H9 (cell line): ENCODE data around the gene DHCR7. TPM values are rescaled to one million over a fixed set of nuclear protein-coding genes. Genes with fewer than 3 reads are reported as not detected.

ENCODE experiments used
- DNase-seq: peaks from one replicate; pipeline ENCODE4 v3.0.0-alpha.2; 2017
- H2AFZ ChIP-seq: one replicate; pipeline ENCODE4 v1.6.1; 2013; ENCODE audit warnings: mild to moderate bottlenecking, low read length, control low read depth, moderate library complexity
- H2AK5ac ChIP-seq: 2 replicates; pipeline ENCODE4 v1.6.1; 2013; ENCODE audit warnings: low read length, control low read depth, mixed read lengths; ENCODE audit not compliant: insufficient read length
- H2BK120ac ChIP-seq: one replicate; pipeline ENCODE4 v1.6.1; 2013; ENCODE audit warnings: low read depth, mild to moderate bottlenecking, low read length, control low read depth, inconsistent platforms; ENCODE audit not compliant: poor library complexity, severe bottlenecking
- H2BK12ac ChIP-seq: 2 replicates; pipeline ENCODE4 v1.6.1; 2013; ENCODE audit warnings: low read length, control low read depth, mixed read lengths, low read depth; ENCODE audit not compliant: insufficient read length
- H2BK15ac ChIP-seq: 2 replicates; pipeline ENCODE4 v1.6.1; 2013; ENCODE audit warnings: low read depth, low read length, control low read depth
- H2BK20ac ChIP-seq: one replicate; pipeline ENCODE4 v1.6.1; 2013; ENCODE audit warnings: low read depth, mild to moderate bottlenecking, low read length, control low read depth, inconsistent platforms; ENCODE audit not compliant: poor library complexity, severe bottlenecking
- H2BK5ac ChIP-seq: 2 replicates; pipeline ENCODE4 v1.6.1; 2013; ENCODE audit warnings: low read length, control low read depth, mixed read lengths; ENCODE audit not compliant: insufficient read length
- H3K14ac ChIP-seq: 2 replicates; pipeline ENCODE4 v1.6.1; 2013; ENCODE audit warnings: low read length, control low read depth; ENCODE audit not compliant: insufficient read depth
- H3K18ac ChIP-seq: 2 replicates; pipeline ENCODE4 v1.6.1; 2013; ENCODE audit warnings: low read depth, mild to moderate bottlenecking, mixed read lengths, low read length, control low read depth; ENCODE audit not compliant: insufficient read length
- H3K23ac ChIP-seq: 2 replicates; pipeline ENCODE4 v1.6.1; 2013; ENCODE audit warnings: low read length, control low read depth, mixed read lengths, low read depth; ENCODE audit not compliant: insufficient read length
- H3K23me2 ChIP-seq: 2 replicates; pipeline ENCODE4 v1.6.1; 2013; ENCODE audit warnings: low read depth, mild to moderate bottlenecking, mixed read lengths, low read length, control low read depth; ENCODE audit not compliant: insufficient read length, poor library complexity, severe bottlenecking
- H3K27ac ChIP-seq: 2 replicates; pipeline ENCODE4 v1.5.1; 2013; ENCODE audit warnings: low read length, control low read depth, mixed read lengths, low read depth; ENCODE audit not compliant: insufficient read length
- H3K27me3 ChIP-seq: 2 replicates; pipeline ENCODE4 v1.6.1; 2013; ENCODE audit warnings: low read length, control low read depth, inconsistent platforms; ENCODE audit not compliant: insufficient read depth
- H3K4ac ChIP-seq: 2 replicates; pipeline ENCODE4 v1.6.1; 2013; ENCODE audit warnings: low read depth, mild to moderate bottlenecking, control low read depth, inconsistent platforms, low read length, moderate library complexity
- H3K4me1 ChIP-seq: 2 replicates; pipeline ENCODE4 v1.6.1; 2013; ENCODE audit warnings: low read length, control low read depth, inconsistent platforms; ENCODE audit not compliant: insufficient read depth
- H3K4me2 ChIP-seq: 2 replicates; pipeline ENCODE4 v1.6.1; 2013; ENCODE audit warnings: low read length, control low read depth, mixed read lengths; ENCODE audit not compliant: insufficient read length, insufficient read depth
- H3K56ac ChIP-seq: 2 replicates; pipeline ENCODE4 v1.6.1; 2013; ENCODE audit warnings: low read depth, mild to moderate bottlenecking, mixed read lengths, low read length, control low read depth; ENCODE audit not compliant: insufficient read length
- H3K79me1 ChIP-seq: 2 replicates; pipeline ENCODE4 v1.6.1; 2013; ENCODE audit warnings: low read depth, mild to moderate bottlenecking, moderate library complexity, low read length, control low read depth, inconsistent platforms; ENCODE audit not compliant: insufficient read depth, poor library complexity, severe bottlenecking
- H3K79me2 ChIP-seq: 2 replicates; pipeline ENCODE4 v1.6.1; 2013; ENCODE audit warnings: low read length, control low read depth, inconsistent platforms; ENCODE audit not compliant: insufficient read depth
- H3K9ac ChIP-seq: 2 replicates; pipeline ENCODE4 v1.6.1; 2013; ENCODE audit warnings: low read length, control low read depth, mixed read lengths; ENCODE audit not compliant: insufficient read length; ENCODE audit errors: extremely low read depth
- H3K9me3 ChIP-seq: one replicate; pipeline ENCODE4 v1.6.1; 2013; ENCODE audit warnings: low read depth, low read length, inconsistent platforms; ENCODE audit not compliant: control insufficient read depth
- H3T11ph ChIP-seq: one replicate; pipeline ENCODE4 v1.6.1; 2013; ENCODE audit warnings: mild to moderate bottlenecking, low read length, control low read depth, inconsistent platforms
- H4K20me1 ChIP-seq: one replicate; pipeline ENCODE4 v1.6.1; 2013; ENCODE audit not compliant: control insufficient read depth, insufficient read length, insufficient read depth
- H4K5ac ChIP-seq: 2 replicates; pipeline ENCODE4 v1.6.1; 2013; ENCODE audit warnings: low read depth, mild to moderate bottlenecking, mixed read lengths, low read length, control low read depth; ENCODE audit not compliant: insufficient read length
- H4K8ac ChIP-seq: replicated peaks from 2 replicates; pipeline ENCODE4 v1.6.1; 2013; ENCODE audit warnings: low read length, control low read depth, mixed read lengths, low read depth; ENCODE audit not compliant: insufficient read length
- H4K91ac ChIP-seq: 2 replicates; pipeline ENCODE4 v1.6.1; 2013; ENCODE audit warnings: low read depth, mild to moderate bottlenecking, moderate library complexity, mixed read lengths, low read length, control low read depth; ENCODE audit not compliant: insufficient read length
- H3K27ac Mint-ChIP-seq, 3 experiments: 2 replicates in 2 of 3; 3 replicates in 1 of 3; pipeline ENCODE4 v1.8.0; 2020 to 2021; ENCODE audit warnings: mixed read lengths in 3 of 3, mild to moderate bottlenecking in 1 of 3, moderate library complexity in 1 of 3
- H3K27me3 Mint-ChIP-seq: 2 replicates; pipeline ENCODE4 v1.8.0; 2021; ENCODE audit warnings: low read depth, mild to moderate bottlenecking, moderate library complexity, mixed read lengths
- H3K36me3 Mint-ChIP-seq, 3 experiments: 2 replicates in 2 of 3; 3 replicates in 1 of 3; pipeline ENCODE4 v1.8.0; 2020 to 2021; ENCODE audit warnings: low read depth in 3 of 3, mixed read lengths in 3 of 3; ENCODE audit not compliant: insufficient read depth in 1 of 3
- H3K4me1 Mint-ChIP-seq, 2 experiments: 2 replicates each; pipeline ENCODE4 v1.8.0; 2020; ENCODE audit warnings: mixed read lengths in 2 of 2
- H3K4me3 Mint-ChIP-seq, 2 experiments: 2 replicates in 1 of 2; 3 replicates in 1 of 2; pipeline ENCODE4 v1.8.0; 2020 to 2021; ENCODE audit warnings: mild to moderate bottlenecking in 2 of 2, mixed read lengths in 2 of 2, moderate library complexity in 1 of 2
- H3K9me3 Mint-ChIP-seq, 2 experiments: 2 replicates in 1 of 2; 3 replicates in 1 of 2; pipeline ENCODE4 v1.8.0; 2020; ENCODE audit warnings: mild to moderate bottlenecking in 2 of 2, mixed read lengths in 2 of 2, moderate library complexity in 1 of 2
- CTCF ChIP-seq: fragments of 200-600 bp; sonication (generic); conservative IDR thresholded peaks from 3 replicates; pipeline ENCODE4 v1.8.0; 2021; ENCODE audit warnings: antibody characterized with exemption, mild to moderate bottlenecking
- WGBS: extraction: QIAGEN DNeasy Blood & Tissue Kit; methylation state at CpG from one replicate; pipeline ENCODE4 v1.1.7; 2013; ENCODE audit warnings: missing lambda C conversion rate, low lambda C conversion rate, mixed read lengths; ENCODE audit not compliant: insufficient read length; ENCODE audit errors: extremely low coverage; 5-methylcytosine and 5-hydroxymethylcytosine counted together
- total RNA-seq: library from RNA; stranded (reverse); gene quantifications from 2 replicates; pipeline ENCODE4 v1.2.1, GENCODE V29; 2021

The DHCR7 gene
- total RNA-seq, 1 experiment from 2014 or later, result 124 TPM

DNA sequence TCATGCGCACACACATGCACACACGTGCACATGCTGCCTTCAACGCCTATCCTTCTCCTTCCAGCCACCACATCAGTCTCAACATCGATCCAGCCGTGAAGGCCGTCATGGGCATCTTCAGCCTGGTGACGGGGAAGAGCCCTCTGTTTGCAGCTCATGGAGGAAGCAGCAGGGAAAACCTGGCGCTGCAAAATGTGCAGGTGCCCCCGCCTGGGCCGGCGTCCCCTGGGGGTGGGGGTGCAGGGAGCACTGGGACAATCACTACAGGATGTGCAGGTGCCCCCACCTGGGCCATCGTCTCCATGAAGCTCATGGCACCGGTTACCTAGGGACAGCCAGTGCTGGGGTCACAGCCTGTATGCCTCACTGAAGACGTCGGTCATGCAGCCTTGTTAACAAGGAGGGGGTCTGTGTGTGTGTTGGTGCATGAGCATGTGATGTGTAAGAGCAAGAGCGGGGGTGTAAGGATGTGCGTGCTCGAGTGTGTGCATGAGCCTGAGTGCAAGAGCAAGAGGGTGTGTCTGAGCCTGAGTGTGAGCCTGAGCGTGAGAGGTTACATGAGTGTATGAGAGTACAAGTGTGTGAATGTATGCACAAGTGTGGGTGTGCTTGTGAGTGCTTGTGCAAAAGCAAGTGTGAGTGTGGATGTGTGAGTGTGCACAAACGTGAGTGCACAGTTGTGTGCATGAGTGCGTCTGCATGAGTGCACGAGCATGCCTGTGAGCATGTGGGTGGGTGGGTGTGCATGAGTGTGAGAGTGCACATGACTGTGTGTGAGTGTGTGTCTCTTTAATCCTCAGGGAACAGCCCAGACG is 36.3 kb upstream of the DHCR7 start:
- no peaks in the 10 kb centered on the region for H3K79me2 ChIP-seq
- no peak overlapping the region for H3K9ac ChIP-seq
- no peak overlapping the region for H3K4me2 ChIP-seq
- no peak overlapping the region for H3K18ac ChIP-seq
- H3K56ac ChIP-seq, result no peak overlapping the region
- Mint-ChIP-seq H3K4me1 (peaks cover 4 to 6% of the 10 kb centered on the region in 2 experiments; a peak in 3 of 4 replicates), H3K27me3 (no peaks in the 10 kb centered on the region), H3K36me3 (peaks cover 24 to 72% (median 50%) of the 10 kb centered on the region in 3 experiments; a peak in 6 of 7 replicates), H3K9me3 (no peaks in the 10 kb centered on the region), H3K4me3 (no peak overlapping the region), H3K27ac (no peak overlapping the region)
- H3K14ac ChIP-seq, result no peak overlapping the region
- H3K4me1 ChIP-seq, result no peaks in the 10 kb centered on the region
- H2BK5ac ChIP-seq, result no peak overlapping the region
- H2BK120ac ChIP-seq, result no peak overlapping the region
- WGBS, result no CpG with 5 or more reads among the region's 23 CpGs
- no peak overlapping the region for H3K27ac ChIP-seq
- no peak overlapping the region for H4K5ac ChIP-seq
- no peak overlapping the region for H3K4ac ChIP-seq
- H2BK15ac ChIP-seq, result no peak overlapping the region
- no peaks in the 10 kb centered on the region for H4K20me1 ChIP-seq
- H3T11ph ChIP-seq, result no peak overlapping the region
- TF ChIP-seq CTCF, result no peak
- no peak for DNase-seq
- H3K23ac ChIP-seq, result no peak overlapping the region
- H3K27me3 ChIP-seq, result no peaks in the 10 kb centered on the region
- no peaks in the 10 kb centered on the region for H3K79me1 ChIP-seq
- H2BK20ac ChIP-seq, result no peak overlapping the region
- no peak overlapping the region for H4K91ac ChIP-seq
- no peak overlapping the region for H2BK12ac ChIP-seq
- H2AFZ ChIP-seq, result no peak overlapping the region
- no peaks in the 10 kb centered on the region for H3K23me2 ChIP-seq
- H3K9me3 ChIP-seq, result no peaks in the 10 kb centered on the region
- H4K8ac ChIP-seq, result no peak overlapping the region
- no peak overlapping the region for H2AK5ac ChIP-seq
